GM12801 (cell line): ENCODE results near the gene ELP4.

Experiments
- CTCF ChIP-seq: IDR thresholded peaks from one replicate; pipeline ENCODE4 v1.5.1; 2011; ENCODE audit warnings: control low read depth; ENCODE audit not compliant: insufficient read length; ENCODE audit errors: extremely low read depth

ELP4 gene

GRCh38 chr11:31818874-31819331 lies 309.3 kb downstream of the ELP4 start:
- no peak for TF ChIP-seq CTCF

- no peak for TF ChIP-seq CTCF
Measured at GRCh38 chr11:31819621-31820437, 310.3 kb downstream of the ELP4 start.

GRCh38 chr11:31820438-31820818 lies 310.9 kb downstream of the ELP4 start:
- TF ChIP-seq CTCF, result no peak

GRCh38 chr11:31821235-31821764 lies 311.7 kb downstream of the ELP4 start:
- TF ChIP-seq CTCF, result no peak

GRCh38 chr11:31821766-31822165 lies 312.2 kb downstream of the ELP4 start:
- no peak for TF ChIP-seq CTCF

GRCh38 chr11:31822175-31822926 lies 312.8 kb downstream of the ELP4 start:
- no peak for TF ChIP-seq CTCF

GRCh38 chr11:31822927-31823643 lies 313.5 kb downstream of the ELP4 start:
- TF ChIP-seq CTCF, result no peak
